Activated T-helper 9 cell treated with anti-CD3 and anti-CD28 coated beads, Interleukin-2, amount 50 U/mL, for 16 hours (primary cell): ENCODE measurements around the gene NBDY.

Experiments
- DNase-seq: peaks from one replicate; pipeline ENCODE4 v3.0.0-alpha.2; 2020; ENCODE audit warnings: low read depth

Gene NBDY

GRCh38 chrX:56785442-56785841 is 56.4 kb downstream of the NBDY start:
- DNase-seq = no peak

- DNase-seq = no peak
Observed at GRCh38 chrX:56786889-56787733, 58.1 kb downstream of the NBDY start.

- no peak for DNase-seq
Observed at GRCh38 chrX:56787734-56788152, 58.7 kb downstream of the NBDY start.

GRCh38 chrX:56788229-56788628 is 59.2 kb downstream of the NBDY start:
- no peak for DNase-seq

GRCh38 chrX:56788717-56789122 is 59.7 kb downstream of the NBDY start:
- peak; percentile 57 for DNase-seq

- no peak for DNase-seq
Observed at GRCh38 chrX:56789518-56790070, 60.6 kb downstream of the NBDY start.

GRCh38 chrX:56790778-56791177 is 61.7 kb downstream of the NBDY start:
- DNase-seq = no peak

GRCh38 chrX:56791456-56791855 is 62.4 kb downstream of the NBDY start:
- no peak for DNase-seq

GRCh38 chrX:56792270-56793111 is 63.4 kb downstream of the NBDY start:
- no peak for DNase-seq

GRCh38 chrX:56793112-56793430 is 64.0 kb downstream of the NBDY start:
- no peak for DNase-seq

GRCh38 chrX:56793521-56794320 is 64.7 kb downstream of the NBDY start:
- no peak for DNase-seq

GRCh38 chrX:56794404-56795230 is 65.6 kb downstream of the NBDY start:
- no peak for DNase-seq

GRCh38 chrX:56795309-56795868 is 66.3 kb downstream of the NBDY start:
- DNase-seq = no peak

GRCh38 chrX:56796641-56797395 is 67.8 kb downstream of the NBDY start:
- DNase-seq = no peak

GRCh38 chrX:56797574-56798338 is 68.7 kb downstream of the NBDY start:
- DNase-seq = no peak

- DNase-seq = no peak
Observed at GRCh38 chrX:56798339-56798711, 69.3 kb downstream of the NBDY start.

GRCh38 chrX:56798866-56799758 is 70.1 kb downstream of the NBDY start:
- DNase-seq = no peak

- no peak for DNase-seq
Observed at GRCh38 chrX:56800307-56800706, 71.3 kb downstream of the NBDY start.
